Panc1 (cell line): ENCODE results near the gene ZNF652. TPM values are rescaled to one million over a fixed set of nuclear protein-coding genes. Genes with fewer than 3 reads are reported as not detected.

Source experiments
- ATAC-seq: fragments of 200-7000 bp; cut with Tn5 transposase; 2 replicates; pipeline ENCODE4 v1.9.1; 2020; ENCODE audit warnings: mild to moderate bottlenecking, moderate library complexity
- BruUV-seq: library from RNA; stranded (reverse); fragments of 400-500 nt; replicated peaks from 2 replicates; lab custom pipeline; 2021; lab: Mats Ljungman, UMichigan
- CTCF ChIA-PET: fragments of 300-600 bp; sonication (Branson Sonifier 250); formaldehyde crosslinking; loops from one replicate; lab custom pipeline; 2022; ENCODE audit warnings: antibody characterized with exemption; lab: Charles Lee
- POLR2A ChIA-PET: fragments of 300-600 bp; sonication (Branson Sonifier 250); formaldehyde crosslinking; loops from one replicate; lab custom pipeline; 2022; ENCODE audit warnings: antibody characterized with exemption; lab: Charles Lee
- DNase-seq: peaks from one replicate; pipeline ENCODE4 v3.0.0-alpha.2; 2010; ENCODE audit warnings: low read depth, low spot score
- H3K27ac ChIP-seq: 2 replicates; pipeline ENCODE4 v1.5.1; 2011; ENCODE audit warnings: mild to moderate bottlenecking, low read length, inconsistent platforms
- H3K27me3 ChIP-seq: fragments of 200-500 bp; sonication (Bioruptor generic); 2 replicates; pipeline ENCODE4 v1.6.0; 2014; ENCODE audit warnings: low read length, inconsistent platforms; ENCODE audit not compliant: control insufficient read depth, insufficient read depth
- H3K36me3 ChIP-seq: fragments of 200-500 bp; sonication (Bioruptor generic); 2 replicates; pipeline ENCODE4 v1.5.1; 2014; ENCODE audit warnings: inconsistent platforms, mild to moderate bottlenecking, low read length, moderate library complexity; ENCODE audit not compliant: control insufficient read depth, insufficient read depth
- H3K4me1 ChIP-seq: 2 replicates; pipeline ENCODE4 v1.5.1; 2011; ENCODE audit warnings: inconsistent platforms, mild to moderate bottlenecking, low read length, moderate library complexity; ENCODE audit not compliant: control insufficient read depth, insufficient read depth
- H3K4me3 ChIP-seq, 2 experiments: 2 replicates each; pipeline ENCODE4 v1.5.1; 2011 to 2012; ENCODE audit warnings: low read depth in 2 of 2, low read length in 2 of 2, mild to moderate bottlenecking in 2 of 2, inconsistent platforms in 1 of 2, moderate library complexity in 1 of 2
- H3K9me3 ChIP-seq: fragments of 200-500 bp; sonication (Bioruptor generic); 2 replicates; pipeline ENCODE4 v1.5.1; 2014; ENCODE audit warnings: low read depth, mild to moderate bottlenecking, inconsistent platforms, low read length, moderate library complexity; ENCODE audit not compliant: control insufficient read depth, insufficient read depth
- CTCF ChIP-seq: fragments of 450-650 bp; IDR thresholded peaks from 2 replicates; pipeline ENCODE4 v1.5.1; 2017; ENCODE audit warnings: mild to moderate bottlenecking
- POLR2AphosphoS5 ChIP-seq: IDR thresholded peaks from 2 replicates; pipeline ENCODE4 v1.6.1; 2012; ENCODE audit warnings: mild to moderate bottlenecking, low read depth, low read length, moderate library complexity
- REST ChIP-seq, 2 experiments: IDR thresholded peaks; 2 replicates each; pipeline ENCODE4 v1.6.1; 2011 to 2012; ENCODE audit warnings: low read depth in 2 of 2, control low read depth in 1 of 2, low read length in 1 of 2, mild to moderate bottlenecking in 1 of 2, moderate library complexity in 1 of 2; ENCODE audit not compliant: insufficient read depth in 1 of 2
- SIN3A ChIP-seq: IDR thresholded peaks from 2 replicates; pipeline ENCODE4 v1.6.1; 2012; ENCODE audit warnings: low read depth, mild to moderate bottlenecking, low read length, moderate library complexity, borderline replicate concordance; ENCODE audit not compliant: insufficient read depth
- TCF7L2 ChIP-seq: IDR thresholded peaks from 2 replicates; pipeline ENCODE4 v1.6.1; 2011; ENCODE audit warnings: mild to moderate bottlenecking, low read depth, low read length, inconsistent platforms
- in situ Hi-C: cut with HindIII; loops from 2 replicates; pipeline ENCODE4 v1.10.0; 2016; ENCODE audit warnings: low sequenced_read_pairs, low pct_unique_long_range_greater_than_20kb
- intact Hi-C: fragments of 100-400 bp; cut with micrococcal nuclease; formaldehyde crosslinking; loops from one replicate; pipeline ENCODE4 v1.10.0; 2022; ENCODE audit not compliant: unreplicated experiment
- total RNA-seq: library from RNA; stranded (reverse); gene quantifications from one replicate; pipeline ENCODE4 v1.2.1, GENCODE V29; 2021; ENCODE audit not compliant: unreplicated experiment

Gene ZNF652
- total RNA-seq, 1 experiment from 2014 or later, result 42.4 TPM

GRCh38 chr17:49252148-49252695 lies 109.8 kb downstream of the ZNF652 start:
- Histone ChIP-seq H3K36me3 (no peaks in the 10 kb centered on the region), H3K9me3 (no peaks in the 10 kb centered on the region), H3K4me1 (no peaks in the 10 kb centered on the region), H3K27me3 (no peaks in the 10 kb centered on the region), H3K4me3 (no peak overlapping the region), H3K27ac (no peak overlapping the region)
- no TSS peak for BruUV-seq
- TF ChIP-seq SIN3A, result no peak
- TF ChIP-seq REST (IDR thresholded peaks at IDR 0.05; ENCODE audit: insufficient read depth in 1 of 2, low read depth in 2 of 2, low read length in 1 of 2), result no peak
- no peak for TF ChIP-seq TCF7L2
- TF ChIP-seq POLR2AphosphoS5, result no peak
- no peak for TF ChIP-seq CTCF
- intact Hi-C loops (no loop called here), in situ Hi-C loops (no loop called here)
- DNase-seq, result no peak
- ChIA-PET CTCF (interaction anchor here (0.6 kb wide), 1 partner anchor 16 kb away, joined by 3 read pairs; no protein-coding TSS in a partner anchor), POLR2A (interaction anchor here (0.7 kb wide), 1 partner anchor 506 kb away, joined by 21 read pairs; no protein-coding TSS in a partner anchor)
- ATAC-seq, result 0 out of 2 replicates have a peak, but pooled peaks have one; percentile 13

GRCh38 chr17:49249890-49250522 lies 112.0 kb downstream of the ZNF652 start:
- intact Hi-C loops, result no loop called here

More at GRCh38 chr17:49249890-49250522, 112.0 kb downstream of the ZNF652 start:
- no peak for DNase-seq
- ATAC-seq, result no peak
- no TSS peak for BruUV-seq
- no peak overlapping the region for H3K4me3 ChIP-seq
- ChIA-PET CTCF (interaction anchor here (0.7 kb wide), 1 partner anchor 26 kb away, joined by 3 read pairs; no protein-coding TSS in a partner anchor), POLR2A (no interaction called here)
- in situ Hi-C loops, result no loop called here
- no peaks in the 10 kb centered on the region for H3K27me3 ChIP-seq
- H3K9me3 ChIP-seq, result no peaks in the 10 kb centered on the region
- H3K36me3 ChIP-seq, result no peaks in the 10 kb centered on the region
- no peak for TF ChIP-seq REST (IDR thresholded peaks at IDR 0.05; ENCODE audit: insufficient read depth in 1 of 2, low read depth in 2 of 2, low read length in 1 of 2)
- H3K4me1 ChIP-seq, result no peaks in the 10 kb centered on the region
- no peak overlapping the region for H3K27ac ChIP-seq
